A549 (cell line): Measurements from ENCODE around the gene MLX. TPM values are rescaled to one million over a fixed set of nuclear protein-coding genes. Genes with fewer than 3 reads are reported as not detected.
A peak's percentile ranks its signal among the peaks of the same experiment; 100 is the strongest.

Experiments used
- ATAC-seq, 2 experiments: fragments of 200-7000 bp in 1 of 2; fragments of >200 bp in 1 of 2; cut with Nextera tagmentation in 1 of 2; cut with Tn5 transposase in 1 of 2; 3 replicates each; pipeline versions ENCODE4 v1.8.0 to v1.9.1; 2018 to 2020; ENCODE audit warnings: mild to moderate bottlenecking in 1 of 2, moderate library complexity in 1 of 2
- CTCF ChIA-PET: fragments of 300-600 bp; sonication (Branson Sonifier 250); formaldehyde crosslinking; extraction: SDS; loops from one replicate; lab custom pipeline; 2021; ENCODE audit warnings: antibody characterized with exemption, inconsistent platforms; lab: Yijun Ruan, JAX
- POLR2A ChIA-PET: fragments of 350-600 bp; formaldehyde crosslinking; extraction: SDS; loops from one replicate; lab custom pipeline; 2021; ENCODE audit warnings: antibody characterized with exemption, inconsistent platforms; lab: Yijun Ruan, JAX
- DNase-seq, 2 experiments: peaks; one replicate each; pipeline versions ENCODE4 v3.0.0 to v3.0.0-alpha.2; 2011 to 2016; ENCODE audit warnings: low read depth in 1 of 2, low spot score in 1 of 2
- FAIRE-seq: peaks from 2 replicates; lab custom pipeline; 2011; peaks lifted over from hg19 to GRCh38; lab: Jason Lieb, UNC
- H3K27ac ChIP-seq, 2 experiments: fragments of >200 bp; sonication (Bioruptor Twin); formaldehyde crosslinking; 3 replicates each; pipeline ENCODE4 v1.5.1; 2016 to 2017
- H3K4me1 ChIP-seq: fragments of >200 bp; sonication (Bioruptor Twin); formaldehyde crosslinking; 3 replicates; pipeline ENCODE4 v1.6.1; 2016
- H3K4me2 ChIP-seq: fragments of >200 bp; sonication (Bioruptor Twin); formaldehyde crosslinking; 3 replicates; pipeline ENCODE4 v1.6.1; 2016
- H3K4me3 ChIP-seq: fragments of >200 bp; sonication (Bioruptor Twin); formaldehyde crosslinking; 3 replicates; pipeline ENCODE4 v1.5.1; 2016
- H3K9me3 ChIP-seq: fragments of >200 bp; sonication (Bioruptor Twin); formaldehyde crosslinking; 3 replicates; pipeline ENCODE4 v1.6.1; 2016
- BHLHE40 ChIP-seq: IDR thresholded peaks from 2 replicates; pipeline ENCODE4 v1.6.1; 2012; ENCODE audit warnings: low read depth, low read length, inconsistent platforms
- CHD2 ChIP-seq: fragments of 150-350 bp; IDR thresholded peaks from 2 replicates; pipeline ENCODE4 v1.6.1; 2014; ENCODE audit warnings: low read length; ENCODE audit not compliant: partially characterized antibody
- FOSB ChIP-seq: fragments of 250-450 bp; sonication (Bioruptor Pico); IDR thresholded peaks from 2 replicates; pipeline ENCODE4 v1.5.0; 2020; ENCODE audit warnings: mild to moderate bottlenecking, moderate library complexity
- GATA3 ChIP-seq: IDR thresholded peaks from 2 replicates; pipeline ENCODE4 v1.6.1; 2012; ENCODE audit warnings: borderline replicate concordance
- HDAC2 ChIP-seq: fragments of 200-600 bp; sonication (generic); IDR thresholded peaks from 2 replicates; pipeline ENCODE4 v1.6.1; 2016
- HOXA7 ChIP-seq: fragments of 250-450 bp; sonication (Bioruptor Pico); IDR thresholded peaks from 2 replicates; pipeline ENCODE4 v1.5.0; 2020; ENCODE audit warnings: mild to moderate bottlenecking, moderate library complexity
- HOXB5 ChIP-seq: fragments of 250-450 bp; sonication (Bioruptor Pico); IDR thresholded peaks from 2 replicates; pipeline ENCODE4 v1.5.0; 2020; ENCODE audit warnings: mild to moderate bottlenecking, moderate library complexity
- JUN ChIP-seq, 2 experiments: fragments of >200 bp; sonication (Bioruptor Twin); formaldehyde crosslinking; IDR thresholded peaks; 2 replicates in 1 of 2; 3 replicates in 1 of 2; pipeline ENCODE4 v1.6.1; 2016 to 2017
- NR3C1 ChIP-seq: fragments of >200 bp; sonication (Bioruptor Twin); formaldehyde crosslinking; IDR thresholded peaks from 3 replicates; pipeline ENCODE4 v1.6.1; 2017
- POLR2AphosphoS2 ChIP-seq: conservative IDR thresholded peaks from 2 replicates; pipeline ENCODE4 v1.6.1; 2012; ENCODE audit warnings: low read length, improper control_type of control experiment, inconsistent platforms
- RAD21 ChIP-seq, 2 experiments: fragments of >200 bp in 1 of 2; sonication (Bioruptor Twin) in 1 of 2; formaldehyde crosslinking in 1 of 2; IDR thresholded peaks in 1 of 2; conservative IDR thresholded peaks in 1 of 2; 2 replicates in 1 of 2; 3 replicates in 1 of 2; pipeline ENCODE4 v1.6.1; 2012 to 2018; ENCODE audit warnings: inconsistent platforms in 1 of 2
- SMC3 ChIP-seq: fragments of >200 bp; sonication (Bioruptor Twin); formaldehyde crosslinking; IDR thresholded peaks from 3 replicates; pipeline ENCODE4 v1.6.1; 2018; ENCODE audit warnings: inconsistent platforms
- ZNF302 ChIP-seq: fragments of 250-450 bp; sonication (Bioruptor Pico); IDR thresholded peaks from 2 replicates; pipeline ENCODE4 v1.9.0; 2021; ENCODE audit warnings: inconsistent platforms, mild to moderate bottlenecking, moderate library complexity
- WGBS: methylation state at CpG from one replicate; pipeline ENCODE4 v1.1.6; 2017; ENCODE audit errors: missing lambda C conversion rate; 5-methylcytosine and 5-hydroxymethylcytosine counted together
- polyA plus RNA-seq, 4 experiments: library from polyadenylated mRNA; depleted of rRNA in 3 of 4; stranded (reverse); fragments of >200 nt; fragmentation: RNase III in 1 of 4; extraction: RNeasy Plus Mini Kit Qiagen cat#74134 plus additional on column Dnase treatment in 1 of 4; gene quantifications; 2 replicates in 3 of 4; 3 replicates in 1 of 4; pipeline ENCODE4 v1.2.3, GENCODE V29; 2011 to 2017
- TF ChIP-seq, protein P1 (sequence below): fragments of 250-450 bp; sonication (Bioruptor Pico); IDR thresholded peaks from 2 replicates; pipeline ENCODE4 v1.5.0; 2020; ENCODE audit warnings: low read depth, mild to moderate bottlenecking, moderate library complexity
- TF ChIP-seq, protein P2 (sequence below): fragments of 250-450 bp; sonication (Bioruptor Pico); IDR thresholded peaks from 2 replicates; pipeline ENCODE4 v1.5.0; 2021; ENCODE audit warnings: mild to moderate bottlenecking, moderate library complexity, borderline replicate concordance
- TF ChIP-seq, protein P3 (sequence below): fragments of >200 bp; sonication (Bioruptor Twin); formaldehyde crosslinking; IDR thresholded peaks from 3 replicates; pipeline ENCODE4 v1.5.1; 2016

Gene MLX
- polyA plus RNA-seq, 2 of the 4 experiments (the other 2 are of a cell fraction): 46.3 to 48.0 TPM

DNA sequence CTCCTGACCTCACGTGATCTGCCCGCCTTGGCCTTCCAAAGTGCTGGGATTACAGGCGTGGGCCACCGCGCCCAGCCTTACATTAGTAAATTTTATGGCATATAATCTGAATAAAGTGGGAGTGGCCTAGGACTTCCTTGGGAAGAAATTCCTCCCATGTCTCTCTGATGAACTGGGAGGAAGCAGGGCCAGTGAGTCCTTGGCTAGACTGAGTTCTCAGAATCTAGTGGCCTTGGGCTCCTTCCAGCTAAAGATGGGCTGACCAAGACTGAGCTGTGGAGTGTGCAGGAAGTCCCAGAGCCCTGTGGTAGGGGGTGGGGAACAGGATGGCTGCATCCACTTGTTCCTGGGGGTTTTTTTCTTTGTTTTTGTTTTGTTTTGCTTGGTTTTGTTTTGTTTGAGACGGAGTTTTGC lies 40.9 kb upstream of the MLX start:
- no peak for TF ChIP-seq BHLHE40
- TF ChIP-seq, protein P1, sequence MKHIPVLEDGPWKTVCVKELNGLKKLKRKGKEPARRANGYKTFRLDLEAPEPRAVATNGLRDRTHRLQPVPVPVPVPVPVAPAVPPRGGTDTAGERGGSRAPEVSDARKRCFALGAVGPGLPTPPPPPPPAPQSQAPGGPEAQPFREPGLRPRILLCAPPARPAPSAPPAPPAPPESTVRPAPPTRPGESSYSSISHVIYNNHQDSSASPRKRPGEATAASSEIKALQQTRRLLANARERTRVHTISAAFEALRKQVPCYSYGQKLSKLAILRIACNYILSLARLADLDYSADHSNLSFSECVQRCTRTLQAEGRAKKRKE (CRISPR knock-in tag): no peak
- TF ChIP-seq POLR2AphosphoS2: no peak
- TF ChIP-seq, protein P2, sequence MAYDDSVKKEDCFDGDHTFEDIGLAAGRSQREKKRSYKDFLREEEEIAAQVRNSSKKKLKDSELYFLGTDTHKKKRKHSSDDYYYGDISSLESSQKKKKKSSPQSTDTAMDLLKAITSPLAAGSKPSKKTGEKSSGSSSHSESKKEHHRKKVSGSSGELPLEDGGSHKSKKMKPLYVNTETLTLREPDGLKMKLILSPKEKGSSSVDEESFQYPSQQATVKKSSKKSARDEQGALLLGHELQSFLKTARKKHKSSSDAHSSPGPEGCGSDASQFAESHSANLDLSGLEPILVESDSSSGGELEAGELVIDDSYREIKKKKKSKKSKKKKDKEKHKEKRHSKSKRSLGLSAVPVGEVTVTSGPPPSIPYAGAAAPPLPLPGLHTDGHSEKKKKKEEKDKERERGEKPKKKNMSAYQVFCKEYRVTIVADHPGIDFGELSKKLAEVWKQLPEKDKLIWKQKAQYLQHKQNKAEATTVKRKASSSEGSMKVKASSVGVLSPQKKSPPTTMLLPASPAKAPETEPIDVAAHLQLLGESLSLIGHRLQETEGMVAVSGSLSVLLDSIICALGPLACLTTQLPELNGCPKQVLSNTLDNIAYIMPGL (CRISPR knock-in tag): no peak
- TF ChIP-seq NR3C1: no peak
- peak overlapping the region; percentile 9; the same call in 1 of the 3 replicates for H3K4me2 ChIP-seq
- peak overlapping the region; percentile 26 to 80; a peak in 5 of 6 replicates for H3K27ac ChIP-seq
- H3K9me3 ChIP-seq: no peaks in the 10 kb centered on the region
- ChIA-PET CTCF (interaction anchor here (1.0 to 11.5 kb wide), 16 partner anchors 10 to 244 kb away, joined by 4 to 231 read pairs (median 22); partner anchors contain the start of genes CAVIN1 and NAGLU), POLR2A (no interaction called here)
- DNase-seq: peak in 1 of 2 experiments; percentile 53
- WGBS: 76% methylated on average over 6 of the region's 6 CpGs
- ATAC-seq: peak in 1 of 2 experiments; percentile 27; a peak in 2 of 6 replicates
- no peak overlapping the region for H3K4me3 ChIP-seq
- peaks cover 55% of the 10 kb centered on the region for H3K4me1 ChIP-seq
- no peak for FAIRE-seq

DNA sequence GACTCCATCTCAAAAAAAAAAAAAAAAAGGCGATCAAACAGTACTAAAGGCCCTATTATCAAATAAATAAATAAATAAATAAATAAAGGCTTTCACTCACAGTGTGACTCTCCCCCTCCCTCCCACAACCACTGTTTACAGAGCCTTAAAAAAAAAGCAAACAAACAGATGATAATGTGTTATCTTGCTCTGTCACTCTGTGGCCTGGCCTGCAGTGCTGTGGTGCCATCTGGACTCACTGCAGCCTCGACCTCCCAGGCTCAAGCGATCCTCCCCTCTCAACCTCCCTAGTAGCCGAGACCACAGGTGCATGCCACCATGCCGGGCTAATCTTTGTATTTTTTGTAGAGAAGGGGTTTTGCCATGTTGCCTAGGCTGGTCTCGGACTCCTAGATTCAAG lies 39.0 kb upstream of the MLX start:
- H3K4me2 ChIP-seq: no peak overlapping the region
- DNase-seq (no peak), FAIRE-seq (no peak), ATAC-seq (no peak)
- peaks cover 44% of the 10 kb centered on the region for H3K4me1 ChIP-seq
- no peaks in the 10 kb centered on the region for H3K9me3 ChIP-seq
- H3K4me3 ChIP-seq: no peak overlapping the region
- CTCF ChIA-PET: interaction anchor here (0.6 to 11.5 kb wide), 77 partner anchors 9 to 562 kb away, joined by 3 to 231 read pairs (median 5); partner anchors contain the start of genes AARSD1, CAVIN1, HSD17B1 and KAT2A
- POLR2A ChIA-PET: interaction anchor here (0.6 to 1.3 kb wide), 5 partner anchors 8 to 112 kb away, joined by 3 to 11 read pairs (median 4); partner anchors contain the start of genes CAVIN1 and NAGLU
- WGBS: 79% methylated on average over 6 of the region's 6 CpGs
- peak overlapping the region in 1 of 2 experiments; percentile 80; a peak in 3 of 6 replicates for H3K27ac ChIP-seq
- no peak for TF ChIP-seq GATA3
- no peak for TF ChIP-seq SMC3
- TF ChIP-seq JUN (IDR thresholded peaks at IDR 0.05): no peak
- TF ChIP-seq CHD2: no peak
- TF ChIP-seq ZNF302 (CRISPR knock-in tag): no peak
- no peak for TF ChIP-seq FOSB
- no peak for TF ChIP-seq HOXA7 (CRISPR knock-in tag)
- TF ChIP-seq HOXB5 (CRISPR knock-in tag): no peak

DNA sequence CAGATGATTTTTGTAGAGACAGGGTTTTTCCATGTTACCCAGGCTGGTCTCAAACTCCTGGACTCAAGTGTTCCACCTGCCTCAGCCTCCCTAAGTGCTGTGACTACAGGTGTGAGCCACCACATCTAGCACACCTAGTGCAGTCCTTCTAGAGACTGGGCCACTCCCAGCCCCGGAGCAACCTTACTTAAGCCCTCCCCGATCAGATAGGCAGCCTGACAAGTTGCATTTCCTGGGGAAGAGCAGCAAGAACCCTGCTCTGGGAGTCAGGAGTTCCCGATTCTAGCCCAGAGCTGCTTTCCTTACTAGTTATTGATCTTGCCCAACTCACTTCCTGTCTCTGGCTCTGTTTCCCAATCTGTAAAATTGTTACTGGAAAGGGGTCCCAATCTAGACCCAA lies 37.8 kb upstream of the MLX start:
- Histone ChIP-seq H3K4me2 (no peak overlapping the region), H3K4me1 (peaks cover 44% of the 10 kb centered on the region), H3K4me3 (no peak overlapping the region), H3K27ac (peak overlapping the region in 1 of 2 experiments; percentile 85; a peak in 3 of 6 replicates), H3K9me3 (no peaks in the 10 kb centered on the region)
- POLR2A ChIA-PET: no interaction called here
- no peak for DNase-seq
- WGBS: 93% methylated on average over 3 of the region's 3 CpGs
- CTCF ChIA-PET: interaction anchor here (0.6 to 11.5 kb wide), 6 partner anchors 13 to 217 kb away, joined by 3 to 231 read pairs (median 70); partner anchors contain the start of gene CAVIN1
- FAIRE-seq: no peak
- no peak for TF ChIP-seq HDAC2
- TF ChIP-seq NR3C1: no peak
- TF ChIP-seq, protein P3, sequence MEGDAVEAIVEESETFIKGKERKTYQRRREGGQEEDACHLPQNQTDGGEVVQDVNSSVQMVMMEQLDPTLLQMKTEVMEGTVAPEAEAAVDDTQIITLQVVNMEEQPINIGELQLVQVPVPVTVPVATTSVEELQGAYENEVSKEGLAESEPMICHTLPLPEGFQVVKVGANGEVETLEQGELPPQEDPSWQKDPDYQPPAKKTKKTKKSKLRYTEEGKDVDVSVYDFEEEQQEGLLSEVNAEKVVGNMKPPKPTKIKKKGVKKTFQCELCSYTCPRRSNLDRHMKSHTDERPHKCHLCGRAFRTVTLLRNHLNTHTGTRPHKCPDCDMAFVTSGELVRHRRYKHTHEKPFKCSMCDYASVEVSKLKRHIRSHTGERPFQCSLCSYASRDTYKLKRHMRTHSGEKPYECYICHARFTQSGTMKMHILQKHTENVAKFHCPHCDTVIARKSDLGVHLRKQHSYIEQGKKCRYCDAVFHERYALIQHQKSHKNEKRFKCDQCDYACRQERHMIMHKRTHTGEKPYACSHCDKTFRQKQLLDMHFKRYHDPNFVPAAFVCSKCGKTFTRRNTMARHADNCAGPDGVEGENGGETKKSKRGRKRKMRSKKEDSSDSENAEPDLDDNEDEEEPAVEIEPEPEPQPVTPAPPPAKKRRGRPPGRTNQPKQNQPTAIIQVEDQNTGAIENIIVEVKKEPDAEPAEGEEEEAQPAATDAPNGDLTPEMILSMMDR: no peak
- no peak for TF ChIP-seq RAD21 (conservative IDR thresholded peaks at IDR 0.05 in 1 of 2, IDR thresholded peaks at IDR 0.05 in 1 of 2)
- no peak for ATAC-seq
